ENCODE results near the gene DCST1.
"Not testable (repeated sequence)": the region's sequence is repeated elsewhere in the genome, so short reads cannot be mapped to it uniquely, and the experiment has no call there.

The DCST1 gene, protein sequence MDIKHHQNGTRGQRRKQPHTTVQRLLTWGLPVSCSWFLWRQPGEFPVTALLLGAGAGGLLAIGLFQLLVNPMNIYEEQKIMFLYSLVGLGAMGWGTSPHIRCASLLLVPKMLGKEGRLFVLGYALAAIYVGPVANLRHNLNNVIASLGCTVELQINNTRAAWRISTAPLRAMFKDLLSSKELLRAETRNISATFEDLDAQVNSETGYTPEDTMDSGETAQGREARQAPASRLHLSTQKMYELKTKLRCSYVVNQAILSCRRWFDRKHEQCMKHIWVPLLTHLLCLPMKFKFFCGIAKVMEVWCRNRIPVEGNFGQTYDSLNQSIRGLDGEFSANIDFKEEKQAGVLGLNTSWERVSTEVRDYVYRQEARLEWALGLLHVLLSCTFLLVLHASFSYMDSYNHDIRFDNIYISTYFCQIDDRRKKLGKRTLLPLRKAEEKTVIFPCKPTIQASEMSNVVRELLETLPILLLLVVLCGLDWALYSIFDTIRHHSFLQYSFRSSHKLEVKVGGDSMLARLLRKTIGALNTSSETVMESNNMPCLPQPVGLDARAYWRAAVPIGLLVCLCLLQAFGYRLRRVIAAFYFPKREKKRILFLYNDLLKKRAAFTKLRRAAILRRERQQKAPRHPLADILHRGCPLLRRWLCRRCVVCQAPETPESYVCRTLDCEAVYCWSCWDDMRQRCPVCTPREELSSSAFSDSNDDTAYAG

DNA sequence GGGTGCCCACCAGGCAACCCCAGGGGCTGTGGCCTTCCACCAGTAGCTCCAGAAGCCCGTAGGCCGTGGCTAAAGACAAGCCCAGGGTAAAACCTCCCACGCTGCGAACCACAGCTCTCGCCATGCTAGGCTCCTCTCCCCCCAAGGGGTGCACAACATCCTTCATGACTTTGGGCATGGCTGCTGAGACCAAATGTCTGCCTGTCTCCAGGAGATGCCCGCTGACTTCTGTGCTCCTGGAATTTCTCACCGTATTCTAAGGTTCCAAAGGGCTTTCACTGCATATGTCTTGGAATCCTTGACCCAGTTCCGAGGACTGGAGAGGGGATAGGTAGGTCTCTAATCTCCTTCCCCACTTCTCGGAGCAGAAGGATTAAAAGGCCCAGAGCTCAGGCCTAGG is at the start of gene DCST1, which contains the start of gene DCST2:
TSS of gene DCST1 (plus strand) at position 301 of the 400 bp plus-strand sequence. CDS start 213 bp downstream, outside the sequence.
TSS of gene DCST2 (minus strand) at position 258 of the 400 bp plus-strand sequence. CDS start at position 178, 80 bp downstream.
- no peak for TF ChIP-seq ZNF274 (IDR thresholded peaks at IDR 0.05; ENCODE audit: low read depth, low read length)
- no peak within 1 kb of the TSS for H3K4me3 ChIP-seq (ENCODE audit: low read length)

DNA sequence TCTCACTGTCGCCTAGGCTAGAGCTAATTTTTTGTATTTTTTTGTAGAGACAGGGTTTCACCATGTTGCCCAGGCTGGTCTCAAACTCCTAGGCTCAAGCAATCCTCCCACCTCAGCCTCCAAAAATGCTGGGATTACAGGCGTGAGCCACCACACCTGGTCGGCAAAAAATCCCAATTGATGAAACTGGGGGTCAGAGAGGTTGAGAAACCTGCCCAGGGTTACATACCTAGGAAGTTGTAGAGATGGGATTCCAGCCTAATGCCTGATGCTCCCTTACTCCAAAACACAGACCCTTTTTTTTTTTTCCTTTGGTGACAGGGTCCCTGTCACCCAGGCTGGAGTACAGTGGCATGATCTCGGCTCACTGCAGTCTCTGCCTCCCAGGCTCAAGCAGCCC is 46.9 kb upstream of the DCST1 start:
- H3K4me3 ChIP-seq (ENCODE audit: low read length), result not testable (repeated sequence)

DNA sequence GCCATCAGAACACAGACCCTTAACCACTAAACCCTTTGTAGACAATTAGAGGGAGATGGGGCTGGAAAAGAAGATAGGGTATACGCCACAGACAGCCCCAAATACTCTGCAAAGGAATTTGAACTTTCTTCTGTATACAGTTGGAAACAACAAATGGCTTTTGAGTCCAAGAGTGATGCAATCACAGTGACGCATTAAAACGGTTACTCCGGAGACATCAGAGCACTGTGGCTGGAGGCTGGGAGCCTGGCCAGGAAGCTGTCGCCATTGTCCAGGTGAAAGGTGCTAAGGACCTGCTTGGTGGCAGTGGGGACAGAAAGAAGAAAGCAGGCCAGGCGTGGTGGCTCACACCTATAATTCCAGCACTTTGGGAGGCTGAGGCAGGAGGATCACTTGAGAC is 46.3 kb upstream of the DCST1 start:
- no peak overlapping the region for H3K4me3 ChIP-seq (ENCODE audit: low read length)
- TF ChIP-seq ZNF274 (IDR thresholded peaks at IDR 0.05; ENCODE audit: low read depth, low read length), result no peak

DNA sequence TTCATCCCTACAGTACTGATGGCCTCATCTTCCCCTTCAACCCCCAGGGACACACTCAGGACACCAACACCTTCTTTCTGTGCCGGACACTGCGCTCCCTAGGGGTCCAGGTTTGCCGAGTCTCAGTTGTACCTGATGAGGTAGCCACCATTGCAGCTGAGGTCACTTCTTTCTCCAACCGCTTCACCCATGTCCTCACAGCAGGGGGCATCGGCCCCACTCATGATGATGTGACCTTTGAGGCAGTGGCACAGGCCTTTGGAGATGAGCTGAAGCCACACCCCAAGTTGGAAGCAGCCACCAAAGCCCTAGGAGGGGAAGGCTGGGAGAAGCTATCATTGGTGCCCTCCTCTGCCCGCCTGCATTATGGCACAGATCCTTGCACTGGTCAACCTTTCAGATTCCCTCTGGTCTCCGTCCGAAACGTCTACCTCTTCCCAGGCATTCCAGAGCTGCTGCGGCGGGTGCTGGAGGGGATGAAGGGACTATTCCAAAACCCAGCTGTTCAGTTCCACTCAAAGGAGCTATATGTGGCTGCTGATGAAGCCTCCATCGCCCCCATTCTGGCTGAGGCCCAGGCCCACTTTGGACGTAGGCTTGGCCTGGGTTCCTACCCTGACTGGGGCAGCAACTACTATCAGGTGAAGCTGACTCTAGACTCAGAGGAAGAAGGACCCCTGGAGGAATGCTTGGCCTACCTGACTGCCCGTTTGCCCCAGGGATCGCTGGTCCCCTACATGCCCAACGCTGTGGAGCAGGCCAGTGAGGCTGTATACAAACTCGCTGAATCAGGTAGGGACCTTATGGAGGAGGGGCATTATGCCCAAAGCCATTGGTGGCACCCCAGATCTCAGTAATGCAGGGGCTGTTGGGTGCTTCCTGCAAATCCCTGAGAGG is 45.3 kb upstream of the DCST1 start:
- TF ChIP-seq ZNF274 (IDR thresholded peaks at IDR 0.05; ENCODE audit: low read depth, low read length), result no peak
- no peak overlapping the region for H3K4me3 ChIP-seq (ENCODE audit: low read length)

DNA sequence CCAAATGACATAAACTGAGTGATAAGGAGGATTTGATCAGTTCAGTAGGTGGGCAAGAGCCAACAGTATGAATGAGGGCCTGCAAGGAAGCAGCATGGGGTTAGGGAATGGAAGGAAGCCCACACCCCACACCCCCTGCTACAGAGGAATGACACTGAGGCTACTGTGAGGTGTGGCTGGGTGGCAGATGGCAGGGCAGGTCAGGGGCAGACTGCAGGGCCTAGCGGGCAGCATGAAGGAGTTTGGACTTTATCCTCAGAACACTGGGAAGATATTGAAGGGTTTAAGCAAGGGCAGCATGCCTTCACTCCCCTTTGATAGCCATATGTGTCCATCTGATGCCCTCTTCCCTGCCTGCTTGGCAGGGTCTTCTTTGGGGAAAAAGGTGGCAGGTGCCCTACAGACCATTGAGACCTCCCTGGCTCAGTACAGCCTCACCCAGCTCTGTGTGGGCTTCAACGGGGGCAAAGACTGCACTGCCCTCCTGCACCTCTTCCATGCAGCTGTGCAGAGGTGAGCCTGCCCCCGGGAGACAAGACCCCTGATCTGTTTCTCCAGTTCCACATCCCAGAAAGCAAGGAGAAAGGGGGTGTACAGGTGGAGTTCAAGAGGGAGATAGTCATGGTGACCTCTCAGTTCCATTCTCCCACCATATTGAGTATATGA is 44.3 kb upstream of the DCST1 start:
- no peak overlapping the region for H3K4me3 ChIP-seq (ENCODE audit: low read length)
- no peak for TF ChIP-seq ZNF274 (IDR thresholded peaks at IDR 0.05; ENCODE audit: low read depth, low read length)

DNA sequence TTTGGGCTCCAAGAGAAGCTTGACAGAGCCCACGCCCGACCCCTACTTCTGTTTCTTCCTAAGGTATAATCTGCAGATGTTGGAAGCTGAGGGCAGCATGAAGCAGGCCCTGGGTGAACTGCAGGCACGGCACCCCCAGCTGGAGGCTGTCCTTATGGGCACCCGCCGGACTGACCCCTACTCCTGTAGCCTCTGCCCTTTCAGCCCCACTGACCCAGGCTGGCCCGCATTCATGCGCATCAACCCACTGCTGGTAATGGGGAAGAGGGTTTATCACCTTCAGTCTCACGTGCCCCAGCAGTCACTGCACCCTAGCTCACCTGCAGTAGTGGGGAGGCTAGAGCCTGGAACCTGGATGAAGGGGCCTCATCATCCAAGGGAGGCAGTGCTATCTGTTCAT is 43.3 kb upstream of the DCST1 start:
- no peak overlapping the region for H3K4me3 ChIP-seq (ENCODE audit: low read length)
- TF ChIP-seq ZNF274 (IDR thresholded peaks at IDR 0.05; ENCODE audit: low read depth, low read length), result no peak

DNA sequence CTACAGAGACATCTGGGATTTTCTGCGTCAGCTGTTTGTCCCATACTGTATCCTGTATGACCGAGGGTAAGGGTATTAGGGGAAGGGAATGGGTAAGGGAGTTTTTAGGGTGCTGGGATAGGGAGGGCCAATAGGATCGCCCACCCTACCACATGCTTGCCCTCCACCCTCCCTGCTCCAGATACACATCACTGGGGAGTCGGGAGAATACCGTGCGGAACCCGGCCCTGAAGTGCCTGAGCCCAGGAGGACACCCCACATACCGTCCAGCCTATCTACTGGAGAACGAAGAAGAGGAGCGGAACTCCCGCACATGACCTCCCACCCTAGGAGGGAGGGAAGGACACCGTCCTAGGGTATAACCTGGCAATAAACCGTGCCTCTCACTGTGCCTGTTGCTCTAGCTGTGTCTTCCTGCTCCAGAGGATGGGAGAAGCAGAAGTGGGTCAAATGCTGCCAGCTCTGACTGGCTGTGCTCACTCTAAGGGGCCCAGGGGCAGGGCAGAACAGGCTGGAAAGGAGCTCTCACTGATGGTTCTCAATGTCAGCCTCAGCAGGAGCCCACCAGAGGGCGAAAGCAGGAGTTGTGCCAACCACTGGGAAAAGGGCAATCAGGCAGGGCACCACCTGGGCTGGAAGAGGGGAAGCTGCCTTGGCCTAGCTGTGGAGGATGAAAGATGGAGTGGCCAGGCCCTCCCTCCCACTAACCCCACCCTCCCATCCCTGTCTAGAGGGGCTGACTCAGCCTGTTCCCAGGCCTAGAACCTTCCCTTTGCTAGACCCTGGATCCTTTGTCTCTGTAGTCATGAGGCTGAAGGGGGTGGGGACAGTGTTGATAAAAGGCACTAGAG is 40.7 kb upstream of the DCST1 start:
- no peak overlapping the region for H3K4me3 ChIP-seq (ENCODE audit: low read length)
- TF ChIP-seq ZNF274 (IDR thresholded peaks at IDR 0.05; ENCODE audit: low read depth, low read length), result no peak

DNA sequence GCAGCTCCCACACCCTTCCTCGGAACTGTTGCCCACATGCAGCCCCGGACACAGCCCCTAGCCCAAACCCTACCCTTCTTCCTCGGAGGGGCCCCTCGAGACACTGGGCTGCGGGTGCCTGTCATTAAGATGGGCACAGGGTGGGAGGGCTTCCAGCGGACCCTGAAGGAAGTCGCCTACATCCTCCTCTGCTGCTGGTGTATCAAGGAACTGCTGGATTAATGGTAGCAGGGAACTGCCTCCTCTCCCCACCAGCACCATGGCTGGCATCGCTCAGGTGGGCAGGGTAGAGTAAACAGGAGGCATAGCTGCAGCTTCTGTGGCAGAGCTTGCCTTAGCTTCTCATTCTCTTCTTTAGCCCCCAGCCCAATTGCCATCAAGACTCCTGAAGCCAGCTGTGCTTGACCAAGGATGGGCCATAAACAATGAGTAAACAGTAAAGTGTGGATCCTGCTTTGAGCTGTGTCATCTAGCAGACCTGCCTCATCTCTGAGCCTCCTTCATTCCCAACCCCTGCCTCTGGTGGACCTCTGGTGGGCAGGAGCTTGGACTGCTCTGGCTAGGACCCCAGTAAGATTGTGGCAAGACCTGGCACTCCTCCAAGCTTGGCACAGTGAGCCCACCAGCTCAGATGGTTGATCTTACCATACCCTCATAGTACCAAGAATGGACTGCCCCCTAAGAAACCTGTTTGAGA is 39.9 kb upstream of the DCST1 start, which contains the start of gene LENEP:
TSS of gene LENEP (plus strand) at position 15 of the 697 bp plus-strand sequence. CDS start at position 37, 22 bp downstream.
- no peak for TF ChIP-seq ZNF274 (IDR thresholded peaks at IDR 0.05; ENCODE audit: low read depth, low read length)
- no peak within 1 kb of the TSS for H3K4me3 ChIP-seq (ENCODE audit: low read length)

DNA sequence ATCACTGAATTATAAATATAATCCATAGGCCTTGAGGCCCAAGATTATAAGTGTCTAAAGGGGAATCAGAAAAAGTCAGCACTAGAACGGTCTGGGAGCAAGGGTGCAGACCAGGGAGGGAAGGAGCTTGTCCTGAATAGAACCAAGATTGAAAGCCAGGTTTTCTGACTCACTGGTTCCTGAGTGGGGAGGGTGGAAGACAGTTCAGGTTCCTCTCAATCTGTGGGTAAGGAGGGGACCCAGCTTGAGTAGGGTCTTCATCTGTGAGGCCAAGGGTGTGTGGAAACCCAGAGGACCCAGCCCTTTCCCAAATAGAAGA is 39.4 kb upstream of the DCST1 start:
- no peak overlapping the region for H3K4me3 ChIP-seq (ENCODE audit: low read length)
- TF ChIP-seq ZNF274 (IDR thresholded peaks at IDR 0.05; ENCODE audit: low read depth, low read length), result no peak

DNA sequence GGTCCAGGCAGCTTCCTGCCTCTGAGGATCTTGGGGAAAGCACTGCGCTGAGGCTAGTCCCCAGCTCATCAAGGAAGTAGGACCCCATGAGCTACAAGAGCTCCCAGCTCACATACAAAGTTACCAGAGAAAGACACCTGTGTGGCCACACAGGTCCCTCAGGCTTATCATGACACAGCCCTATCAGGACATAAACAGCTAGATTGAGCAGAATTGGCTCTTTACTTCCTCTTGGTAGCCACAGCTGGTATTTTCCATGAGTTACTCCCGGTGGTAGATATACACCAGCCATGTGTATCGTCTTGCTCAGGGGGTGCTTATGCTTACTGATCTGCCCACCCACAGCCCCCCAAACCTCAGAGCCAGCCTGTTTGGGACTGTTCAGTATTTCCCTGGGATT is 39.0 kb upstream of the DCST1 start:
- H3K4me3 ChIP-seq (ENCODE audit: low read length), result no peak overlapping the region
- no peak for TF ChIP-seq ZNF274 (IDR thresholded peaks at IDR 0.05; ENCODE audit: low read depth, low read length)

DNA sequence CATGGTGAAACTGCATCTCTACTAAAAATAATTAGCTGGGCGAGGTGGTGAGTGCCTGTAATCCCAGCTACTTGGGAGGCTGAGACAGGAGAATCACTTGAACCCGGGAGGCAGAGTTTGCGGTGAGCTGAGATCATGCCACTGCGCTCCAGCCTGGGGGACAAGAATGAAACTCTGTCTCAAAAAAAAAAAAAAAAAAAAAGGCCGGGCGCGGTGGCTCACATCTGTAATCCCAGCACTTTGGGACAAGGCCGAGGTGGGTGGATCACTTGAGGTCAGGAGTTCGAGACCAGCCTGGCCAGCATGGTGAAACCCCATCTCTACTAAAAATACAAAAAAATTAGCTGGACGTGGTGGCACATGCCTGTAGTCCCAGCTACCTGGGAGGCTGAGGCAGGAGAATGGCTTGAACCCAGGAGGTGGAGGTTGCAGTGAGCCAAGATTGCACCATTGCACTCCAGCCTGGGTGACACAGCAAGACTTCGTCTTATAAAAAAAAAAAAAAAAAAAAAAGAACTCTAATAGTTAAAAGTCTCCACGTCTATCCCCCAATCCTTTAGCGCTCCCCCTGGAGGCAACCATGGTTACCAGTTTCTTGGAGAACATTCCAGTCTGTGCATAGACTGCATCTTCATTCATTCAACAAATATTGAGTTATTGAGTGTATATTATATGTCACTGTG is 38.2 kb upstream of the DCST1 start:
- H3K4me3 ChIP-seq (ENCODE audit: low read length), result not testable (repeated sequence)

Measured in GM08714 (cell line).